Measurements from ENCODE around the gene GPLD1.

- no peak for TF ChIP-seq SNAI2 (CRISPR knock-in tag; IDR thresholded peaks at IDR 0.05)
- no peak for TF ChIP-seq TSHZ2 (CRISPR knock-in tag; IDR thresholded peaks at IDR 0.05)
- no peak for TF ChIP-seq ZFP30 (CRISPR knock-in tag; IDR thresholded peaks at IDR 0.05)
- no peak for TF ChIP-seq OSR1 (CRISPR knock-in tag; IDR thresholded peaks at IDR 0.05)
- no peak for TF ChIP-seq ZFP3 (CRISPR knock-in tag; IDR thresholded peaks at IDR 0.05)
- TF ChIP-seq TOX (CRISPR knock-in tag; IDR thresholded peaks at IDR 0.05; ENCODE audit: borderline replicate concordance) = no peak
- no peak for TF ChIP-seq PATZ1 (CRISPR knock-in tag; IDR thresholded peaks at IDR 0.05; ENCODE audit: borderline replicate concordance)
- no peak for TF ChIP-seq CREB5 (CRISPR knock-in tag; IDR thresholded peaks at IDR 0.05; ENCODE audit: low read depth)
- TF ChIP-seq ZC3H10 (CRISPR knock-in tag; IDR thresholded peaks at IDR 0.05) = no peak
- no peak for TF ChIP-seq ARNTL (CRISPR knock-in tag; IDR thresholded peaks at IDR 0.05; ENCODE audit: borderline replicate concordance, low read depth)
- TF ChIP-seq RARB (CRISPR knock-in tag; IDR thresholded peaks at IDR 0.05) = no peak
- no peak for TF ChIP-seq ISL1 (CRISPR knock-in tag; IDR thresholded peaks at IDR 0.05)
Measured at GRCh38 chr6:24440897-24441598, 48.3 kb downstream of the GPLD1 start.
